Measurements from ENCODE around the gene CASQ2. TPM values are rescaled to one million over a fixed set of nuclear protein-coding genes. Genes with fewer than 3 reads are reported as not detected.

The CASQ2 gene
- 247 and 330 TPM in 2 replicates for total RNA-seq
- 142 TPM for polyA plus RNA-seq (2012)

GRCh38 chr1:115768549-115768948 lies at the start of gene CASQ2:
Gene CASQ2, minus strand, starts transcription at chr1:115768714. Its CDS starts 173 bp downstream, at chr1:115768541.
- peak; percentile 94 for DNase-seq (ENCODE audit: low read depth)

DNA sequence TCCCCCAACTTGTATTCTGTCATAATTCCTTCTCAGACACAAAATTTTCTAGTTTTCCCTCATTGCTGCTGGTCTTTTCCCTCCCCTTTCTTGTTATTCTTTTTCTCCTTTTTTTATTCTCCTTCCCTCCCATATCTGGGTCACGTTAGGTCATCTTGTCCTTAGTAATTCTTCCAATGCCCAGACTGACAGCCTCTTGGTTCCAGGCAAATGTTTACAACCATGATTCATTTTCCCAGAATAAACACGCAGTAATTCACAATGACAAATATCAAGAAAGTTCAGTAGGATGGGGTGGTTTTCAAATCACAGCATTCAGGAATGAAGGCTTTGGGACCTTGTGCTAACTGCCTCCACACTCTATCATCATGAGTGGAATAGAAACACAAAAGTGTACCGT lies 47.2 kb upstream of the CASQ2 start:
- peak; percentile 83 for DNase-seq (ENCODE audit: low read depth)

GRCh38 chr1:115814685-115815398 lies 46.3 kb upstream of the CASQ2 start:
- DNase-seq (ENCODE audit: low read depth), result peak; percentile 38

GRCh38 chr1:115813727-115814126 lies 45.2 kb upstream of the CASQ2 start:
- DNase-seq (ENCODE audit: low read depth), result no peak

GRCh38 chr1:115811140-115811828 lies 42.8 kb upstream of the CASQ2 start:
- DNase-seq (ENCODE audit: low read depth), result no peak

DNA sequence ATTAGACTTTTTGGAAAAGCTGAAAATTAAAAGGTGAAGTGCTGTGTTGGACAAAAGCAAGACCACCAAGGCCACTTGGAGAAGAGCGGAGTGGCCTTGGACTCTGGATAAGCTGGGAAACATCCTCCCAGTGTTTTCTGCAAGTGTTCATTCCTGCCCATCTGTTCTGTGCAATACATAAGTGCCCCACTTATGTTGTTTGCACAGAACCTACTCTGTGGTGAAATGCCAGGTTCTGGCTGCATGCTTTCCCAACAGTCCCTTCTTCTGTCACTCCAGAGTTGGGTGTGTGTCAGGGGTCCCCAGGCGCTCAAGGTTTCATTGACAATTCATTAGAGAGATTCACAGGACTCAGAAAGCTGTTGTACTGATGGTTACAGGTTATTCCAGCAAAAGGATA lies 42.1 kb upstream of the CASQ2 start:
- no peak for DNase-seq (ENCODE audit: low read depth)

- no peak for DNase-seq (ENCODE audit: low read depth)
Measured at GRCh38 chr1:115809847-115810246, 41.3 kb upstream of the CASQ2 start.

GRCh38 chr1:115809076-115809475 lies 40.6 kb upstream of the CASQ2 start:
- no peak for DNase-seq (ENCODE audit: low read depth)

- DNase-seq (ENCODE audit: low read depth), result peak; percentile 87
Measured at GRCh38 chr1:115807723-115808122, 39.2 kb upstream of the CASQ2 start.

GRCh38 chr1:115805597-115805996 lies 37.1 kb upstream of the CASQ2 start:
- DNase-seq (ENCODE audit: low read depth), result no peak

DNA sequence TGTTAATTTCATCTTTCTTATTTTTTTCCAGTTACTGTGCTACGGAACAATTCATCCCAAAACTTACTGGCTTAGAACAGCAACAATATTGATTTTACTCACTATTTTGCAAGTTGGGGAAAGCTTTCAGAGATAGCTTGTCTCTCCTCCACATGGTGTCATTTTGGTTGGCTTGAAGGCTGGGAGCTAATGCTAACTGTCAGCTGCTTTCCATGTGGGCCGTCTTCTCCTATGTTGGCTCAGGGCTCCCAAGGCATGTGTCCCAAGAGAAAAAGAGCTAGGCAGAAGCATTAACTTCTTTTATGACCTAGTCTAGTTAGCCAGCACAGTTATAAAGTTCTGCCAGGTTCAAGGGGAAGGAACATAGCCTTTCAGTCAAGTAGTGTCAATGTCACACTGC lies 33.9 kb upstream of the CASQ2 start:
- no peak for DNase-seq (ENCODE audit: low read depth)

DNA sequence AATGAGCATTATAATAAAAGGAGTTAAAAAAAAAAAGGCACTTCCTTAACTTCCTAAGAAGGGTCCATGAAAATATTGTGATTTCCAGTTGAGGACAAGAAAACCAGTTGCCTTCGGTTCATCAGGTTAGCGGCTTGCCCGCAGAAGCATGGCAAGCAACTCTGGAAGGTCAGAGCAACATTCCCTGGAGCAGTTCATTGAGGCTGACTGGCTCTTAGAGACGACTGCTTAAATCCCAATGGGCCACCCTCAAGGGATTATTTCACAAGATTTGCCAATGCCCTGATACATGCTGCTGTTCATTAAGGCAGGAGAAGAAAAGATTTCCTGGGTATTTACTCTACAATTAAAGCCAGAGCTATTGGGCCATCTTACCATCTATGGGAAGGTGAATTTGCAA lies 29.0 kb upstream of the CASQ2 start:
- no peak for DNase-seq (ENCODE audit: low read depth)

DNA sequence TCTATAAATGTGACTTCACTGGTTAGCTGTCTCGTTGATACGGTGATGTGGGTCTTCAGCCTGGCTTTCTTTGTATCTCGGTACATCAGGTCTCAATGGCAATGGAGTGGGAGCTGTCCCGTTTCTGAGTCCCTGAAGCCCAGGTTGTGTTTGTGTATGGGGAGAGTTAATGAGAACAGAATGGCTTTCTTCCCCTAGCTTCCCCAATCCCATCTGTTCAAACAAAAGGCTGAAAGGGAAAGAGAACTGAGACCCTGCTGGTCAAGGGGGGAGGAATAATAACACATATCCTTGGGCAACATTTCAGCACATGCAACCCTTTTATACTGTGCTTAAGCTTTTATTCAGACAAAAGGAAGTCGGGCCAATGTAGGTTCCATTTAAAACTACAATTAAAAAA lies 28.4 kb upstream of the CASQ2 start:
- DNase-seq (ENCODE audit: low read depth), result no peak

- no peak for DNase-seq (ENCODE audit: low read depth)
Measured at GRCh38 chr1:115796036-115796435, 27.5 kb upstream of the CASQ2 start.

- no peak for DNase-seq (ENCODE audit: low read depth)
Measured at GRCh38 chr1:115794976-115795639, 26.6 kb upstream of the CASQ2 start.

- no peak for DNase-seq (ENCODE audit: low read depth)
Measured at GRCh38 chr1:115793162-115793561, 24.6 kb upstream of the CASQ2 start.

GRCh38 chr1:115791816-115792215 lies 23.3 kb upstream of the CASQ2 start:
- no peak for DNase-seq (ENCODE audit: low read depth)

- DNase-seq (ENCODE audit: low read depth), result peak; percentile 82
Measured at GRCh38 chr1:115790846-115791245, 22.3 kb upstream of the CASQ2 start.

DNA sequence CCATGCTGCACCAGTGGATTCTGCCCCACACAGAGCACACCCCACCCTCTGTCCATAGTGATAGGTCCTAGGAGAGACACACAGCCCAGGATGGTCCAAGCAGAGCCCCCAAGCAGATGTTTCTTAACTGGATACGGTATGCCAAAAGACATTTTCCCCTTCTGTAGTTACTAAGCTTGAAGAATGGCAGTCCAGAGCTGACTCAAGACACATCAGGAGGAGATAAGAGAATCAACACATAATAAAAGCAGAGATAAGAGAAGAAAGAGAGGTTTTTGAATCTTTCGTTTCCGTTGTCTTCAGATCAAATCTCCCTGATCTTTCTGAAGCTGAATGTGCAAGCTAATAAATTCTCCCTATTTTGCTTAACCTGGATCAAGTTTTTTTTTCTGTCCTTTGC lies 21.8 kb upstream of the CASQ2 start:
- DNase-seq (ENCODE audit: low read depth), result no peak

DNA sequence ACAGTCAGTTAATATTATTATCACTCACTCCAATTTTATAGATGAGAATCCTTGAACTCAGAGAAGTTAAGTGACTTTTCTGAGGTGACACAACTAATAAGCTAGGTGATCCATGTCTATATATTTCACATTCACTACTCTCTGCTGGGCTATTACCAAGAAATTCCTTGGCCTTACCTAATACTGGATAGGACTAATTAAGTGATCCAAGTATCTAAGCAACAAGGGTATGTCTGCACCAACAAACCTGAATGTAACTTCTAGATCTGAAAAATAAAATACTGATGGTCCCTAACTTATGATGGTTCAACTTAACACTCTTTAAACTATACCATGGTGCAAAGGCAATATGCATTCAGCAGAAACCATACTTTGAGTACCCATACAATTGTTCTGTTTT lies 14.8 kb upstream of the CASQ2 start:
- DNase-seq (ENCODE audit: low read depth), result no peak

GRCh38 chr1:115782571-115783281 lies 14.2 kb upstream of the CASQ2 start:
- peak; percentile 97 for DNase-seq (ENCODE audit: low read depth)

GRCh38 chr1:115781851-115782250 lies 13.3 kb upstream of the CASQ2 start:
- peak; percentile 66 for DNase-seq (ENCODE audit: low read depth)

Measured in myocyte (in vitro differentiated cells).